ENCODE results near the gene SLAMF9. TPM values are rescaled to one million over a fixed set of nuclear protein-coding genes. Genes with fewer than 3 reads are reported as not detected.

Gene SLAMF9
- total and polyA plus RNA-seq, 2 experiments from 2014 or later: 0.48 TPM; not detected in 1

DNA sequence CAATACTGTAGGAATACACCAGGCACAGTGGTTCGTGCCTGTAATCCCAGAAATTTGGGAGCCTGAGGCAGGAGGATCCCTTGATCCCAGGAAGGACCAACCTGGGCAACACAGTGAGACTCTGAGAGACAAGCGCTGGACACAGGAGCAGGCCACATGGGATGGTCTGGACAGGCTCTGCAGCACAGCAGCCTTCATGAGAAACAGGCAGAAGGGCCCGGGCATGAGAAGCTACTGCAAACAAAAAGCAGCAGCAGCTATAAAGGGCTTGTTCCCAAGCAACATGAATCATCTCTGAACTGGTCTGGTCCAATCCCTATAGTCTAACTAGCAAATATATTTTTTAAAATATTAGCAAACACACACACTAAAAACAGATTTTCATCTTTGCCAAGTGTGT lies 35.5 kb upstream of the SLAMF9 start:
- no peaks in the 10 kb centered on the region for H3K9me2 ChIP-seq (ENCODE audit: insufficient read depth)
- no peaks in the 10 kb centered on the region for H3K27me3 ChIP-seq (replicated peaks; ENCODE audit: insufficient read depth)
- no peaks in the 10 kb centered on the region for H3K79me2 ChIP-seq (ENCODE audit: insufficient read depth)
- TF ChIP-seq EZH2 (IDR thresholded peaks at IDR 0.05; ENCODE audit: insufficient read depth, poor library complexity, severe bottlenecking) (no peak), EZH2phosphoT487 (IDR thresholded peaks at IDR 0.05; ENCODE audit: insufficient read depth, low read depth) (no peak)
- no peaks in the 10 kb centered on the region for H4K20me1 ChIP-seq (ENCODE audit: insufficient read depth)
- H3F3A ChIP-seq (ENCODE audit: insufficient read depth): no peaks in the 10 kb centered on the region
- in situ Hi-C loops (cut with MboI): no loop called here
- no peak overlapping the region for H2AFZ ChIP-seq
- peaks cover 8% of the 10 kb centered on the region for H3K4me1 ChIP-seq (ENCODE audit: insufficient read depth)
- H3K4me3 ChIP-seq: no peak overlapping the region
- 73 to 80% methylated on average over 3 of the region's 3 CpGs for WGBS, 2 experiments (ENCODE audit: low coverage in 1 of 2, low lambda C conversion rate in 2 of 2, missing lambda C conversion rate in 2 of 2)
- DNase-seq: peak; percentile 36
- H3K36me3 ChIP-seq (ENCODE audit: low read depth): no peaks in the 10 kb centered on the region
- no peaks in the 10 kb centered on the region for H3K9me3 ChIP-seq (ENCODE audit: low read depth)
- no peak overlapping the region for H3K9ac ChIP-seq
- no peak overlapping the region for H3K4me2 ChIP-seq (ENCODE audit: unreplicated experiment)
- H3K27ac ChIP-seq: no peak overlapping the region

DNA sequence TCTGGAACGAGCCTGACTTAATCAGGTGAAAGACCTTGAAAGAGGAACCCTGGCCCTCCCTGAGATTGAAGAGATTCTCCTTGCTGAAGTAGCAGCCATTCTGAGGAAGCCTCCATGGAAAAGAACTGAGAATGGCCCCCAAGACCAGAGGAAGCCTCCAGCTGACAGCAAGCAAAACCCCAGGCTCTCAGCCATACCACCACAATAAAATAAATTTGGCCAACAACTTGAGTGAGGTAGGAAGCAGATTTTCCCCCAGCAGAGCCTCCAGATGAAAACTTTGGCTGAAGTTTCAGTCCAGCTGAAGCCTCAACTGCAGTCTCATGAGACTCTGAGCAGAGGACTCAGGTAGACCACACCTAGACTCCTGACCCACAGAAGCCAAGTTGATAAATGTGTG lies 34.0 kb upstream of the SLAMF9 start:
- Histone ChIP-seq H3K4me1 (ENCODE audit: insufficient read depth) (peaks cover 8% of the 10 kb centered on the region), H2AFZ (no peak overlapping the region), H3K9me2 (ENCODE audit: insufficient read depth) (no peaks in the 10 kb centered on the region), H3F3A (ENCODE audit: insufficient read depth) (no peaks in the 10 kb centered on the region), H3K79me2 (ENCODE audit: insufficient read depth) (no peaks in the 10 kb centered on the region), H4K20me1 (ENCODE audit: insufficient read depth) (no peaks in the 10 kb centered on the region), H3K4me2 (ENCODE audit: unreplicated experiment) (no peak overlapping the region), H3K27ac (no peak overlapping the region), H3K27me3 (replicated peaks; ENCODE audit: insufficient read depth) (no peaks in the 10 kb centered on the region), H3K9ac (no peak overlapping the region), H3K36me3 (ENCODE audit: low read depth) (no peaks in the 10 kb centered on the region), H3K4me3 (no peak overlapping the region), H3K9me3 (ENCODE audit: low read depth) (no peaks in the 10 kb centered on the region)
- no peak for DNase-seq
- TF ChIP-seq EZH2phosphoT487 (IDR thresholded peaks at IDR 0.05; ENCODE audit: insufficient read depth, low read depth): no peak
- TF ChIP-seq EZH2 (IDR thresholded peaks at IDR 0.05; ENCODE audit: insufficient read depth, poor library complexity, severe bottlenecking): no peak
- in situ Hi-C loops (cut with MboI): no loop called here
- WGBS, 2 experiments (ENCODE audit: low coverage in 1 of 2, low lambda C conversion rate in 2 of 2, missing lambda C conversion rate in 2 of 2): 80 to 82% methylated on average over 1 of the region's 1 CpG

DNA sequence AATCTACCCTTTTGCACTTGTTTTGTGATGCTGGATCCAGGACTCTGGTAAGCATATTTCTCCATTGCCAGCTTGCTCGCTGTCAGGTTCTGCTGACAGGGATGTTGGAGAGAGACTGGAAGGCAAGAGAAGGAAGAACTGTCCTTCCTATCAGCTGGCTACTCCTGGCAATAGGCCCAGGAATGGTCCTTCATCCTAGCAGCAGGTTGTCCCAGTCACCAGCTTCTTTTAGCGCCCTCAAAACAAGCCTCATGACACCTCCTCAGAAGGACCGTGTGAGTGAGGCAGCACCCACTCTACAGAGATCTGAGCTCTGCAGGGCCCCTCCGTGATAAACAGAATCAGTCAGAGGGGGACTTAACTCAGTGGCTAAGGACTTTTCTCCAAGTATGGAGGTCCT lies 33.1 kb upstream of the SLAMF9 start:
- Histone ChIP-seq H3K36me3 (ENCODE audit: low read depth) (peaks cover 8% of the 10 kb centered on the region; the same call in 1 of the 2 replicates), H3K9me2 (ENCODE audit: insufficient read depth) (no peaks in the 10 kb centered on the region), H3K4me3 (no peak overlapping the region), H3K4me1 (ENCODE audit: insufficient read depth) (peaks cover 8% of the 10 kb centered on the region), H3K9me3 (ENCODE audit: low read depth) (no peaks in the 10 kb centered on the region), H3K79me2 (ENCODE audit: insufficient read depth) (no peaks in the 10 kb centered on the region), H3K27ac (no peak overlapping the region), H3F3A (ENCODE audit: insufficient read depth) (no peaks in the 10 kb centered on the region), H3K27me3 (replicated peaks; ENCODE audit: insufficient read depth) (no peaks in the 10 kb centered on the region), H3K4me2 (ENCODE audit: unreplicated experiment) (no peak overlapping the region), H2AFZ (no peak overlapping the region), H4K20me1 (ENCODE audit: insufficient read depth) (no peaks in the 10 kb centered on the region), H3K9ac (no peak overlapping the region)
- TF ChIP-seq EZH2phosphoT487 (IDR thresholded peaks at IDR 0.05; ENCODE audit: insufficient read depth, low read depth) (no peak), EZH2 (IDR thresholded peaks at IDR 0.05; ENCODE audit: insufficient read depth, poor library complexity, severe bottlenecking) (no peak)
- no peak for DNase-seq
- 51 to 58% methylated on average over 4 of the region's 4 CpGs for WGBS, 2 experiments (ENCODE audit: low coverage in 1 of 2, low lambda C conversion rate in 2 of 2, missing lambda C conversion rate in 2 of 2)
- in situ Hi-C loops (cut with MboI): no loop called here

DNA sequence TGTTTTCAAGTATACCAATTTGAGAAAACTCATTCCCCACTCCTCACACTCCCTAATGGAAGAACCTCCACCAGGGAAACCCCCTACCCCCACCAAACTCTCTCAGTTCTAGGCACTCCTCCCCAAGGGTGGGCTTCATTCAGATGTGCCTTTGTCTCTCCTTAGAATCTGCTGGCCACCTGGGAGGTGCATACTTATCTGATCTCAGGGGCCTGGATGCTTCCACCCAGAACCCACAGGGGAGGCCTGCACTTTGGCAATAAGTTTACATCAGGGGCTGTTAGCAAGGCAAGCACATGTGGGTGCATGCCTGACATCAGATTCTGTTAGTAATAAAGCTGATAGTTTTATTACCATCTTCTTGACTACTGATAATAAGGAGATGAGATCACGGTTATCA lies 32.5 kb upstream of the SLAMF9 start:
- no peak overlapping the region for H3K9ac ChIP-seq
- H3K4me1 ChIP-seq (ENCODE audit: insufficient read depth): peaks cover 6% of the 10 kb centered on the region
- H3K9me3 ChIP-seq (ENCODE audit: low read depth): no peaks in the 10 kb centered on the region
- no peaks in the 10 kb centered on the region for H3K79me2 ChIP-seq (ENCODE audit: insufficient read depth)
- TF ChIP-seq EZH2phosphoT487 (IDR thresholded peaks at IDR 0.05; ENCODE audit: insufficient read depth, low read depth) (no peak), EZH2 (IDR thresholded peaks at IDR 0.05; ENCODE audit: insufficient read depth, poor library complexity, severe bottlenecking) (no peak)
- H3K27me3 ChIP-seq (replicated peaks; ENCODE audit: insufficient read depth): no peaks in the 10 kb centered on the region
- no peaks in the 10 kb centered on the region for H3K9me2 ChIP-seq (ENCODE audit: insufficient read depth)
- no peaks in the 10 kb centered on the region for H4K20me1 ChIP-seq (ENCODE audit: insufficient read depth)
- H2AFZ ChIP-seq: no peak overlapping the region
- WGBS, 2 experiments (ENCODE audit: low coverage in 1 of 2, low lambda C conversion rate in 2 of 2, missing lambda C conversion rate in 2 of 2): 50 to 63% methylated on average over 1 of the region's 1 CpG
- H3K27ac ChIP-seq: no peak overlapping the region
- H3F3A ChIP-seq (ENCODE audit: insufficient read depth): no peaks in the 10 kb centered on the region
- H3K4me3 ChIP-seq: no peak overlapping the region
- no peak overlapping the region for H3K4me2 ChIP-seq (ENCODE audit: unreplicated experiment)
- in situ Hi-C loops (cut with MboI): no loop called here
- peaks cover 12% of the 10 kb centered on the region; the same call in 1 of the 2 replicates for H3K36me3 ChIP-seq (ENCODE audit: low read depth)
- DNase-seq: no peak

DNA sequence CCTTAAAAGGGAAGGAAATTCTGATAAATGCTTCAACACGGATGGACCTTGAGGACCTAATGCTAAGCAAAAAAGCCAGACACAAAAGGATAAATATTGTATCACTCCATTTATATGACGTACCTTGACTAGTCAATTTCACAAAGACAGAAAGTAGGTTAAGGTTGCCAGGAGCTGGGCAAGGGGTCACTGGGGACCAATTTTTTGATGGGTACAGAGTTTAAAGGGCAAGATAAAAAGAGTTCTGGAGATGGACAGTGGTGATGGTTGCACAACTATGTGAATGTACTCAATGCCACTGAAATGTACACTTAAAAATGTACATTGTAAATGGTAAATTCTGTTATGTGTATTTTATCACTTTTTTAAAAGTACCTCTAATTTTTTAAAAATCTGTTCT lies 32.1 kb upstream of the SLAMF9 start:
- WGBS, 2 experiments (ENCODE audit: low coverage in 1 of 2, low lambda C conversion rate in 2 of 2, missing lambda C conversion rate in 2 of 2): 77 to 83% methylated on average over 2 of the region's 2 CpGs
- in situ Hi-C loops (cut with MboI): no loop called here

More for the DNA sequence above, 32.1 kb upstream of the SLAMF9 start:
- Histone ChIP-seq H3K9me3 (ENCODE audit: low read depth) (no peaks in the 10 kb centered on the region), H3K27me3 (replicated peaks; ENCODE audit: insufficient read depth) (no peaks in the 10 kb centered on the region), H4K20me1 (ENCODE audit: insufficient read depth) (no peaks in the 10 kb centered on the region), H3K36me3 (ENCODE audit: low read depth) (peaks cover 16% of the 10 kb centered on the region; the same call in 1 of the 2 replicates), H3K4me2 (ENCODE audit: unreplicated experiment) (no peak overlapping the region), H3F3A (ENCODE audit: insufficient read depth) (no peaks in the 10 kb centered on the region), H2AFZ (no peak overlapping the region), H3K4me1 (ENCODE audit: insufficient read depth) (peaks cover 2% of the 10 kb centered on the region; the same call in 1 of the 2 replicates), H3K27ac (no peak overlapping the region), H3K4me3 (no peak overlapping the region), H3K79me2 (ENCODE audit: insufficient read depth) (no peaks in the 10 kb centered on the region), H3K9ac (no peak overlapping the region), H3K9me2 (ENCODE audit: insufficient read depth) (no peaks in the 10 kb centered on the region)
- no peak for TF ChIP-seq EZH2phosphoT487 (IDR thresholded peaks at IDR 0.05; ENCODE audit: insufficient read depth, low read depth)
- no peak for TF ChIP-seq EZH2 (IDR thresholded peaks at IDR 0.05; ENCODE audit: insufficient read depth, poor library complexity, severe bottlenecking)
- no peak for DNase-seq
